Endothelial cell of umbilical vein (primary cell): ENCODE results near the gene CAV2.

Experiments
- CTCF ChIP-seq, 2 donors: IDR thresholded peaks; 1 replicate in 1 of 2; 2 replicates in 1 of 2; pipeline ENCODE4 v1.5.1; 2011; ENCODE audit warnings: low read length in 2 of 2, mild to moderate bottlenecking in 2 of 2, moderate library complexity in 2 of 2, control low read depth in 1 of 2, inconsistent platforms in 1 of 2, low read depth in 1 of 2; ENCODE audit not compliant: insufficient read depth in 1 of 2; ENCODE audit errors: extremely low read depth in 1 of 2
- EZH2 ChIP-seq: IDR thresholded peaks from 2 replicates; pipeline ENCODE4 v1.6.1; 2012; ENCODE audit warnings: borderline replicate concordance, low read depth, mild to moderate bottlenecking, moderate library complexity, low read length, inconsistent platforms; ENCODE audit not compliant: severe bottlenecking
- FOS ChIP-seq: IDR thresholded peaks from 2 replicates; pipeline ENCODE4 v1.6.1; 2011; ENCODE audit warnings: mild to moderate bottlenecking, low read length, moderate library complexity, borderline replicate concordance; ENCODE audit not compliant: insufficient read depth
- JUN ChIP-seq: IDR thresholded peaks from 2 replicates; pipeline ENCODE4 v1.6.1; 2011; ENCODE audit warnings: borderline replicate concordance, low read depth; ENCODE audit not compliant: insufficient read length, insufficient read depth
- MAX ChIP-seq: IDR thresholded peaks from 2 replicates; pipeline ENCODE4 v1.6.1; 2011; ENCODE audit not compliant: insufficient read depth, insufficient read length
- MYC ChIP-seq: IDR thresholded peaks from one replicate; pipeline ENCODE4 v1.6.1; 2011; ENCODE audit warnings: mild to moderate bottlenecking, low read depth, low read length
- POLR2A ChIP-seq: IDR thresholded peaks from 2 replicates; pipeline ENCODE4 v1.6.1; 2012; ENCODE audit warnings: low read depth, mild to moderate bottlenecking, control low read depth, low read length
- POLR2AphosphoS5 ChIP-seq: IDR thresholded peaks from 2 replicates; pipeline ENCODE4 v1.6.1; 2012; ENCODE audit warnings: low read depth, mild to moderate bottlenecking, control low read depth, low read length, moderate library complexity; ENCODE audit not compliant: insufficient read depth

GRCh38 chr7:116449950-116450349, 49.6 kb upstream of the CAV2 start:
- TF ChIP-seq EZH2 (no peak), POLR2A (no peak), POLR2AphosphoS5 (no peak), CTCF (IDR thresholded peaks at IDR 0.05; ENCODE audit: extremely low read depth in 1 of 2, insufficient read depth in 1 of 2, low read depth in 1 of 2, low read length in 2 of 2) (no peak), MYC (no peak), MAX (no peak), JUN (no peak), FOS (no peak)
